Activated effector memory CD4-positive, alpha-beta T cell treated with anti-CD3 and anti-CD28 coated beads, Interleukin-2, amount 50 U/mL, for 16 hours (primary cell): ENCODE data around the gene MYH6.
"Not testable (repeated sequence)": the region's sequence is repeated elsewhere in the genome, so short reads cannot be mapped to it uniquely, and the experiment has no call there.

Source experiments
- DNase-seq: peaks from one replicate; pipeline ENCODE4 v3.0.0-alpha.2; 2020

MYH6 gene

GRCh38 chr14:23392613-23393012 is 15.5 kb downstream of the MYH6 start:
- DNase-seq, result no peak

GRCh38 chr14:23389871-23390270 is 18.2 kb downstream of the MYH6 start:
- not testable (repeated sequence) for DNase-seq

- no peak for DNase-seq
These were observed 18.7 kb downstream of the MYH6 start for GRCh38 chr14:23389396-23389795.

- no peak for DNase-seq
These were observed 19.1 kb downstream of the MYH6 start for GRCh38 chr14:23388996-23389395.

- DNase-seq, result no peak
These were observed 19.9 kb downstream of the MYH6 start for GRCh38 chr14:23387916-23388882.

- no peak for DNase-seq
These were observed 21.1 kb downstream of the MYH6 start for GRCh38 chr14:23386999-23387398.

GRCh38 chr14:23386266-23386657 is 21.8 kb downstream of the MYH6 start:
- DNase-seq, result not testable (repeated sequence)

GRCh38 chr14:23385642-23386265 is 22.3 kb downstream of the MYH6 start:
- no peak for DNase-seq

- no peak for DNase-seq
These were observed 22.8 kb downstream of the MYH6 start for GRCh38 chr14:23385244-23385641.

GRCh38 chr14:23384364-23385080 is 23.6 kb downstream of the MYH6 start:
- DNase-seq, result no peak

GRCh38 chr14:23382731-23383440 is 25.2 kb downstream of the MYH6 start:
- DNase-seq, result no peak

GRCh38 chr14:23382276-23382675 is 25.8 kb downstream of the MYH6 start:
- DNase-seq, result no peak

- DNase-seq, result no peak
These were observed 26.2 kb downstream of the MYH6 start for GRCh38 chr14:23381871-23382270.

GRCh38 chr14:23380976-23381375 is 27.1 kb downstream of the MYH6 start:
- no peak for DNase-seq

- no peak for DNase-seq
These were observed 27.7 kb downstream of the MYH6 start for GRCh38 chr14:23380197-23380914.

- DNase-seq, result peak; percentile 87
These were observed 28.5 kb downstream of the MYH6 start for GRCh38 chr14:23379366-23380196.

GRCh38 chr14:23378612-23379220 is 29.4 kb downstream of the MYH6 start:
- no peak for DNase-seq

- DNase-seq, result no peak
These were observed 30.2 kb downstream of the MYH6 start for GRCh38 chr14:23377573-23378563.

- DNase-seq, result no peak
These were observed 30.9 kb downstream of the MYH6 start for GRCh38 chr14:23377198-23377550.
